Activated T-helper 17 cell treated with anti-CD3 and anti-CD28 coated beads, Interleukin-2, amount 50 U/mL, for 72 hours (primary cell): ENCODE measurements around the gene ASB6. TPM values are rescaled to one million over a fixed set of nuclear protein-coding genes. Genes with fewer than 3 reads are reported as not detected.

Experiments used
- ATAC-seq: fragments of 150-1000 bp; cut with Tn5 transposase; replicated peaks from 2 replicates; pipeline ENCODE4 v1.10.0; 2021; ENCODE audit warnings: mild to moderate bottlenecking, moderate library complexity
- H3K27ac Mint-ChIP-seq: one replicate; pipeline ENCODE4 v1.8.0; 2022; ENCODE audit warnings: mixed read lengths
- H3K27me3 Mint-ChIP-seq: one replicate; pipeline ENCODE4 v1.8.0; 2022; ENCODE audit warnings: mixed read lengths
- H3K36me3 Mint-ChIP-seq: one replicate; pipeline ENCODE4 v1.8.0; 2022; ENCODE audit warnings: low read depth, mild to moderate bottlenecking, mixed read lengths
- H3K4me1 Mint-ChIP-seq: one replicate; pipeline ENCODE4 v1.8.0; 2022; ENCODE audit warnings: mixed read lengths
- H3K4me3 Mint-ChIP-seq: one replicate; pipeline ENCODE4 v1.8.0; 2022; ENCODE audit warnings: mild to moderate bottlenecking, mixed read lengths
- H3K9me3 Mint-ChIP-seq: one replicate; pipeline ENCODE4 v1.8.0; 2022; ENCODE audit warnings: mixed read lengths
- total RNA-seq, 2 donors: library from RNA; stranded (reverse); gene quantifications; one replicate each; pipeline ENCODE4 v1.2.3, GENCODE V29; 2022

The ASB6 gene
- total RNA-seq, 2 donors from 2014 or later, result 12.3 to 26.4 TPM

GRCh38 chr9:129630967-129631673 lies 10.8 kb downstream of the ASB6 start:
- no peaks in the 10 kb centered on the region for H3K27me3 Mint-ChIP-seq
- H3K9me3 Mint-ChIP-seq, result no peaks in the 10 kb centered on the region
- H3K36me3 Mint-ChIP-seq, result peaks cover 88% of the 10 kb centered on the region
- peaks cover 31% of the 10 kb centered on the region for H3K4me1 Mint-ChIP-seq
- peak; percentile 85 for ATAC-seq
- peak overlapping the region; percentile 55 for H3K4me3 Mint-ChIP-seq
- H3K27ac Mint-ChIP-seq, result peak overlapping the region; percentile 81

- Mint-ChIP-seq H3K4me3 (no peak overlapping the region), H3K36me3 (peaks cover 76% of the 10 kb centered on the region), H3K27me3 (no peaks in the 10 kb centered on the region), H3K9me3 (no peaks in the 10 kb centered on the region), H3K27ac (peak overlapping the region; percentile 38), H3K4me1 (peaks cover 32% of the 10 kb centered on the region)
- no peak for ATAC-seq
These were observed 12.6 kb downstream of the ASB6 start for GRCh38 chr9:129629251-129629820.

GRCh38 chr9:129628709-129629108 lies 13.2 kb downstream of the ASB6 start:
- Mint-ChIP-seq H3K4me3 (peak overlapping the region; percentile 89), H3K27ac (peak overlapping the region; percentile 30), H3K36me3 (peaks cover 71% of the 10 kb centered on the region), H3K9me3 (no peaks in the 10 kb centered on the region), H3K4me1 (peaks cover 36% of the 10 kb centered on the region), H3K27me3 (no peaks in the 10 kb centered on the region)
- no peak for ATAC-seq

- Mint-ChIP-seq H3K4me3 (peak overlapping the region; percentile 89), H3K36me3 (peaks cover 62% of the 10 kb centered on the region), H3K4me1 (peaks cover 36% of the 10 kb centered on the region), H3K27ac (peak overlapping the region; percentile 85), H3K9me3 (no peaks in the 10 kb centered on the region), H3K27me3 (no peaks in the 10 kb centered on the region)
- ATAC-seq, result no peak
These were observed 14.2 kb downstream of the ASB6 start for GRCh38 chr9:129627556-129628440.

GRCh38 chr9:129626625-129627284 lies 15.2 kb downstream of the ASB6 start:
- H3K4me3 Mint-ChIP-seq, result peak overlapping the region; percentile 89
- peaks cover 51% of the 10 kb centered on the region for H3K36me3 Mint-ChIP-seq
- ATAC-seq, result peak; percentile 30
- H3K9me3 Mint-ChIP-seq, result no peaks in the 10 kb centered on the region
- peaks cover 34% of the 10 kb centered on the region for H3K4me1 Mint-ChIP-seq
- H3K27me3 Mint-ChIP-seq, result no peaks in the 10 kb centered on the region
- H3K27ac Mint-ChIP-seq, result peak overlapping the region; percentile 85

GRCh38 chr9:129626079-129626624 lies 15.8 kb downstream of the ASB6 start, which contains the start of gene NTMT1:
TSS of gene NTMT1 (plus strand) at chr9:129626163. CDS start at chr9:129632704, 6,541 bp downstream.
- peak within 1 kb of the TSS; percentile 87 for H3K27ac Mint-ChIP-seq
- H3K4me3 Mint-ChIP-seq, result peak within 1 kb of the TSS; percentile 89
- peak; percentile 88 for ATAC-seq
- H3K4me1 Mint-ChIP-seq, result peaks cover 28% of the 10 kb centered on the region
- peaks cover 3% of the 10 kb centered on the region for H3K27me3 Mint-ChIP-seq
- peaks cover 45% of the 10 kb centered on the region for H3K36me3 Mint-ChIP-seq
- H3K9me3 Mint-ChIP-seq, result no peaks in the 10 kb centered on the region

- H3K36me3 Mint-ChIP-seq, result peaks cover 40% of the 10 kb centered on the region
- H3K4me3 Mint-ChIP-seq, result peak overlapping the region; percentile 89
- H3K27ac Mint-ChIP-seq, result peak overlapping the region; percentile 87
- ATAC-seq, result peak; percentile 37
- peaks cover 6% of the 10 kb centered on the region for H3K27me3 Mint-ChIP-seq
- peaks cover 23% of the 10 kb centered on the region for H3K4me1 Mint-ChIP-seq
- H3K9me3 Mint-ChIP-seq, result no peaks in the 10 kb centered on the region
These were observed 17.0 kb downstream of the ASB6 start for GRCh38 chr9:129624947-129625346.

GRCh38 chr9:129624168-129624759 lies 17.7 kb downstream of the ASB6 start:
- H3K4me3 Mint-ChIP-seq, result peak overlapping the region; percentile 89
- ATAC-seq, result peak; percentile 23
- H3K4me1 Mint-ChIP-seq, result peaks cover 20% of the 10 kb centered on the region
- H3K36me3 Mint-ChIP-seq, result peaks cover 33% of the 10 kb centered on the region
- H3K9me3 Mint-ChIP-seq, result no peaks in the 10 kb centered on the region
- peak overlapping the region; percentile 72 for H3K27ac Mint-ChIP-seq
- peaks cover 7% of the 10 kb centered on the region for H3K27me3 Mint-ChIP-seq

- no peaks in the 10 kb centered on the region for H3K9me3 Mint-ChIP-seq
- H3K36me3 Mint-ChIP-seq, result peaks cover 24% of the 10 kb centered on the region
- H3K27me3 Mint-ChIP-seq, result peaks cover 14% of the 10 kb centered on the region
- H3K4me1 Mint-ChIP-seq, result peaks cover 19% of the 10 kb centered on the region
- H3K27ac Mint-ChIP-seq, result no peak overlapping the region
- no peak for ATAC-seq
- no peak overlapping the region for H3K4me3 Mint-ChIP-seq
These were observed 18.6 kb downstream of the ASB6 start for GRCh38 chr9:129623331-129623730.

GRCh38 chr9:129620669-129621295 lies 21.2 kb downstream of the ASB6 start, which contains the start of gene C9orf50:
TSS of gene C9orf50 (minus strand) at chr9:129621101. CDS start at chr9:129620574, 527 bp downstream.
- Mint-ChIP-seq H3K4me1 (peaks cover 9% of the 10 kb centered on the region), H3K4me3 (no peak within 1 kb of the TSS), H3K27me3 (peaks cover 17% of the 10 kb centered on the region), H3K36me3 (peaks cover 6% of the 10 kb centered on the region), H3K9me3 (no peaks in the 10 kb centered on the region), H3K27ac (no peak within 1 kb of the TSS)
- ATAC-seq, result no peak

GRCh38 chr9:129619787-129620668 lies 21.9 kb downstream of the ASB6 start:
- no peak for ATAC-seq

GRCh38 chr9:129617167-129617566 lies 24.8 kb downstream of the ASB6 start:
- H3K36me3 Mint-ChIP-seq, result no peaks in the 10 kb centered on the region
- no peaks in the 10 kb centered on the region for H3K9me3 Mint-ChIP-seq
- H3K27ac Mint-ChIP-seq, result no peak overlapping the region
- H3K4me3 Mint-ChIP-seq, result no peak overlapping the region
- H3K27me3 Mint-ChIP-seq, result peaks cover 17% of the 10 kb centered on the region
- peak; percentile 24 for ATAC-seq
- peaks cover 4% of the 10 kb centered on the region for H3K4me1 Mint-ChIP-seq

More at GRCh38 chr9:129619787-129620668, 21.9 kb downstream of the ASB6 start:
- Mint-ChIP-seq H3K4me1 (peaks cover 9% of the 10 kb centered on the region), H3K27ac (no peak overlapping the region), H3K36me3 (peaks cover 2% of the 10 kb centered on the region), H3K9me3 (no peaks in the 10 kb centered on the region), H3K4me3 (peak overlapping the region; percentile 3), H3K27me3 (peaks cover 17% of the 10 kb centered on the region)
